HG03175 (cell line): ENCODE data around the gene RELL1.
A peak's percentile ranks its signal among the peaks of the same experiment; 100 is the strongest.

Experiments used
- ATAC-seq: cut with Tn5 transposase; IDR thresholded peaks from one replicate; pipeline ENCODE4 v1.9.1; 2021; ENCODE audit warnings: mild to moderate bottlenecking, moderate library complexity; ENCODE audit not compliant: unreplicated experiment

Gene RELL1

GRCh38 chr4:37686373-37687193, at the start of gene RELL1:
Gene RELL1 (minus strand): TSS chr4:37686376. CDS start chr4:37686287, 89 bp downstream.
- peak; percentile 78 for ATAC-seq

- no peak for ATAC-seq
These were observed 49.4 kb upstream of the RELL1 start for GRCh38 chr4:37735578-37735977.

GRCh38 chr4:37734989-37735388, 48.8 kb upstream of the RELL1 start:
- no peak for ATAC-seq

- no peak for ATAC-seq
These were observed 47.2 kb upstream of the RELL1 start for GRCh38 chr4:37733240-37733867.

GRCh38 chr4:37732526-37733186, 46.5 kb upstream of the RELL1 start:
- ATAC-seq = peak; percentile 60

GRCh38 chr4:37729649-37730004, 43.5 kb upstream of the RELL1 start:
- ATAC-seq = no peak

GRCh38 chr4:37728064-37728463, 41.9 kb upstream of the RELL1 start:
- ATAC-seq = no peak

- ATAC-seq = no peak
These were observed 41.5 kb upstream of the RELL1 start for GRCh38 chr4:37727635-37728034.

GRCh38 chr4:37726666-37727065, 40.5 kb upstream of the RELL1 start:
- no peak for ATAC-seq

GRCh38 chr4:37725718-37726117, 39.5 kb upstream of the RELL1 start:
- ATAC-seq = peak; percentile 43

GRCh38 chr4:37723067-37723466, 36.9 kb upstream of the RELL1 start:
- no peak for ATAC-seq

- ATAC-seq = no peak
These were observed 35.9 kb upstream of the RELL1 start for GRCh38 chr4:37721995-37722638.

GRCh38 chr4:37719021-37719420, 32.8 kb upstream of the RELL1 start:
- no peak for ATAC-seq

- no peak for ATAC-seq
These were observed 31.4 kb upstream of the RELL1 start for GRCh38 chr4:37717576-37717975.

GRCh38 chr4:37715889-37716402, 29.8 kb upstream of the RELL1 start:
- ATAC-seq = peak; percentile 77

GRCh38 chr4:37710491-37710890, 24.3 kb upstream of the RELL1 start:
- ATAC-seq = no peak

- no peak for ATAC-seq
These were observed 19.9 kb upstream of the RELL1 start for GRCh38 chr4:37706032-37706431.

- ATAC-seq = no peak
These were observed 19.4 kb upstream of the RELL1 start for GRCh38 chr4:37705571-37705970.

- no peak for ATAC-seq
These were observed 13.8 kb upstream of the RELL1 start for GRCh38 chr4:37699868-37700481.

- no peak for ATAC-seq
These were observed 11.4 kb upstream of the RELL1 start for GRCh38 chr4:37697566-37697965.
